ENCODE measurements around the gene LTA4H. TPM values are rescaled to one million over a fixed set of nuclear protein-coding genes. Genes with fewer than 3 reads are reported as not detected.
A peak's percentile ranks its signal among the peaks of the same experiment; 100 is the strongest.

Gene LTA4H
- polyA plus RNA-seq, 1 donor, result 66.0 TPM

DNA sequence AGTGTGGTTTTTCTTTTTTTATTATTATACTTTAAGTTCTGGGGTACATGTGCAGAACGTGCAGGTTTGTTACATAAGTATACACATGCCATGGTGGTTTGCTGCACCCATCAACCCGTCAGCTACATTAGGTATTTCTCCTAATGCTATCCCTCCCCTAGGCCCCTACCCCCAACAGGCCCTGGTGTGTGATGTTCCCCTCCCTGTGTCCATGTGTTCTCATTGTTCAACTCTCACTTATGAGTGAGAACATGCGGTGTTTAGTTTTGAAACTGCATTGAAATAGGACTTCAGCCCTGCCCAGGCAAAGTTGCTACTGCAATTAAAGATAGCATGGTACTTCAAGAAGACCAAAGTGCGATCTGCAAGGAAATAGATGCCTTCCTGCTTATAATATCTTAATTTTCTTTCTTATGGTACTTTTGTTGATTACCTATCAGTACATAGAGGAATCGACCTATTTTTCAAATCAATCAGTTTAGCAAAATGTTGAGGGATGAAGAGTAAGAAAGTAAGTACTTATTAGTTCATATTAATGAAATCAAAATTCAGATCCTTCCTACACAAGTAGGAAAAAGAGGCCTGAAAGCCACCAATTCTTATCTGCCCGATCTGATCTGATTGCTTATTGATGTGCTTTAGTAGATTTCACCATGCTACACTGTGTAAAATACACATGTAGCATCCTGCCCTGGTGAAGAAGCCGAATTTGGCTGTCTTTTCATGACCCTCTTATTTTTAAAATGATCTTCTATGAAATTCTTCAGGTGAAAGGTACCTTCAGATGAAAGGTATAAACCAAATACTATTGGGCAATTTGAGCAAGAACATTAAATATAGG, 1.6 kb downstream of the LTA4H start:
- no peak for DNase-seq

DNA sequence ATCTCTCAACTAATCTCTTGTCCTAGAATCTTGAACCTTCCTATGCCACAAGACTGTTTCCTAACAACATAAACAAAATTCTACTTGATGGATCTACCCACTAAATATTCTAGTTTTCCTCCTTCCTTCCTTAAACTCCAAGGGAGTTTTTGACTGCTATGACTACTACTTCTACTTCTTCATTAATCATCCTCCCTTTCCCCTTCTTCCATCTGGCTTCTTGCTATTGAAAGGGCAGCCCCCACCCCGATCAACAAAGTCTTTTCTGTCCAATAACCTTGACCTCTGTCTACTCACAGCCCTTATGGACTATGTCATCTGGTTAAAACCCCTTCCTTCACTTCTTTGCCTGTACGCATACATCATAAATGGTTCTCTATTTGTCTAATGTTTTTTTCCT, 5.6 kb downstream of the LTA4H start:
- DNase-seq, result no peak

DNA sequence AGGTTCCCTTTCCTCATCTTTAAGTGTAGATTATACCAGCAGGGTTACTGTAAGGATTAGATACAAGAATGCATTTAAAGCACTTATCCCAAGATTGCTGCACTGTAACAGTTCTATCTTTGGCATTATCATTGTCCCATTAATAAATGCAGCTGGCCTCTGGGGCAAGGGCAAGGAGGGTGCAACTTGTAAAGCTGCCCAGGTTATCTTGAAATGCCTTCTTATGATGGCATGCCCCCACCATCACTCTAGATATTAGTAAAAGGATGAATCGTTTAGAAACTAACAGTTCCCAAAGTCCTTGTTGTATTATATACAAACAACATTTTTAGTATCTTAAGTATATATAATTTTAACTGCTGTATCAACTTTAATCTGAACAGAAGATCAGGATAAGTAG, 6.8 kb downstream of the LTA4H start:
- no peak for DNase-seq

DNA sequence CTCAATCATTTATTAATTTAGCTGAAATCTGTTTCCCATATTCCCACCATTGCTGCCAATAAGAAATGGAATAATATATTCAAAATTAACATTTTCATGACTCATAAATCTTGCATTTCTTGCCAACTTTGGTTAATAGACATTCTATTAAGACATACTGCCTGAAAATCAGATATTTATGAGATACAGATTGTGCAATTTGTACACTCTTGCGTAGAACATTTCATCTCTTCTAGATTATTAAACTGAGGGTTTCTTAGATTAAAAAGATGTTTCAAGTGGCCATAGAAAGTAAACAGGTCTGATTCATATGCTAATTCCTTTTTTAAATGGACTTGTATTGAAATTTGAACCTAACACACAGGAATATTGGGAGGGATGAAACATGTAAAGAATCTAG, 9.1 kb downstream of the LTA4H start:
- no peak for DNase-seq

DNA sequence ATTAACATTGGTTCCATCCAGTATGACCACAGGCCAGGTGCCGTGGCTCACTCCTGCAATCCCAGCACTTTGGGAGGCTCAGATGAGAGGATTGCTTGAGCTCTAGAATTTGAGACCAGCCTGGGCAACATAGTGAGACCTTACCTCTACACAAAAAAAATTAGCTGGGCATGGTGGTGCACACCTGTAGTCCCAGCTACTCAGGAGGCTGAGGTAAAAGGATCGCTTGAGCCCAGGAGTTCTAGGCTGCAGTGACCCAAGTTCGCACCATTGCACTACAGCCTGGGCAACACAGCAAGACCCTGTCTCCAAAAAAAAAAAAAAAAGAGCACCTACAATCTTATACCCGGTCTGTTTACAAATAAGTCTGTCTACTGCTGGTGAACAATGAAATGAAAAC, 9.9 kb downstream of the LTA4H start:
- no peak for DNase-seq

DNA sequence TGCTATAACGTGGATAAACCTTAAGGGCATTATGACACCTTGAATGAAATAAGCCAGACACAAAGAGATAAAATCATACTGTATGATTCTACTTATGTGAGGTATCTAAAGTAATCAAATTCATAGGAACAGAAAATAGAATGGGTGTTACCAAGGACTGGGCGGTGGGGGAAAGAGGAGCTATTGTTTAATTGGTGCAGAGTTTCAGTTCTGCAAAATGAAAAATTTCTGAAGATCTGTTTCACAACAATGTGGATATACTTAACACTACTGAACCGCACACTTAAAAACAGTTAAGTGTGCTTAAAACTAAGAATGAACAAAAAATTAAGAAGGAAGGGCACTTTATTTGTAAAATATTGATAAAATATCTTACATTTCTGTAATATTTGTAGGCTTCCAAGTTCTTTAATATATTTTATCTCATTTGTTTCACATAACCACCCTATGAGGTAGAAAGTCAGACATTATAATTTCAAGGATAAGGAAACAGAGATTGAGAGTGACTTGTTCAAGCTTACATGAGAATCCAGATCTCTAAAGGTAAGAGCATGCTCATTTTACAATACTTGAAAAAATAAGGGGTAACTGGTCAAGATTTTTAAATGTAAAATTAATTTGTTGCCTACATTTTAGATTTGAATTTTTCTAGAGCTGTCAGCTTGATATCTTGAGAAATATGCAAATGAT, 14.9 kb downstream of the LTA4H start:
- no peak for DNase-seq

DNA sequence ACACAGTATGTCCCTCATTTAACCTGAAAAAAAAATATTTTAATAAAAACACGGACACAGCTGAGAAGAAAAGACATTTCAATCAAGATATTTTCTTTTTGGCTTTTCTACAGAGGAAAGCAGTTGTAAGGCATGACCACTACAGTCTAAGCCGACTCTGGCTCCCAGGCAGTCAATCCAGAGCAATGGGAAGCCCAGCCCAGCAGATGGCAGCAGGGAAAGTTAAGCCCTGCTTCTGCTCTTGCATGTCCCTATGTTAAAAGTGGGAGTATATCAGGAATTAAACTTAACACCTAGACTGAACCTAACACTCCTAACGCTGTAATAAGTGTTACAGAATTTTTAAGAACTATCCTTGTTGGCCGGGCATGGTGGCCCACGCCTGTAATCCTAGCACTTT, 19.7 kb downstream of the LTA4H start:
- no peak for DNase-seq

DNA sequence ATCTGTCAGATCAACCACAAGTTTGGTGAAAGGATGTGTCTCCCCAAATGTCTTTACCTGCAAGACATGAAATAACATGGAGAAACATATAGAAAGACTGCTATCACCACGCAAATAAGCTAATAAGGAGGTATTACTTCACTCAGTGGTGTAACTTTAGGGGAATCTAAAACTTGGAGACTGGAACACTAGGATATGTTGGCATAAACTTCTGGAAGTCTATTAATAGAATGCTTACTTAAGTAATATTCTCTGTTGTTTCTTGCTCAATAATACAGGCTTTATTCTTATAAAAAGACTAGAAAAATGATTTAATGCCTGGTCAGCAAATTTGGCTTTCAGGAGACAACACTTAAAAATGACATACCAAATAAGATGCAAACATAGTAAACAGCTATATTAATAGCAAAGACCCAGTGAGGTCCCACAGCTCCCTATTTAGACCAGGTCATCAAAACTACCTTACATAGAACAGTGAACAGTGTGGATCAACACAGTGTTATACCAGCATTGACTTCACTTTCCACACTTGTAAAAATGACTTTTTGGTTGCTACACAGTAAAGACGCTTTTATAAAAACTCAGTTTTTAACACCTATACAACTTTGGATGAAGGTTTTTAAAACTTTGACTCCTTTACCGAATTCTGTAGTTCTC, 20.3 kb downstream of the LTA4H start:
- no peak for DNase-seq

DNA sequence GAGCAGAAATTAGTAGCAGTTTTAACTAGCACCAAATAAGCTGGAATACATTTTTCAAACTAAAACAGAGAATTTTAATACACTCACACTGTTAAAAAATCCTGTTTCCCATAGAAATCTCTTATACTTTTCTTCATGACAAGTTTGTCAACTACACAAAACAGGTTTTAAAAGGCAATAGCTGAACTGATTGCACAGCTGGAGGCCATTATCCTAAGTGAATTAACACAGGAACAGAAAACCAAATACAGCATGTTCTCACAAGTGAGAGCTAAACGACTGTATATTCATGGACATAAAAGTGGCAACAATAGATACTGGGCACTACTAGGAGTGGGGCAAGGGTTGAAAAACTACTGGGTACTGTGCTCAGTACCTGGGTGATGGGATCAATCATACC, 27.7 kb downstream of the LTA4H start:
- DNase-seq, result no peak

DNA sequence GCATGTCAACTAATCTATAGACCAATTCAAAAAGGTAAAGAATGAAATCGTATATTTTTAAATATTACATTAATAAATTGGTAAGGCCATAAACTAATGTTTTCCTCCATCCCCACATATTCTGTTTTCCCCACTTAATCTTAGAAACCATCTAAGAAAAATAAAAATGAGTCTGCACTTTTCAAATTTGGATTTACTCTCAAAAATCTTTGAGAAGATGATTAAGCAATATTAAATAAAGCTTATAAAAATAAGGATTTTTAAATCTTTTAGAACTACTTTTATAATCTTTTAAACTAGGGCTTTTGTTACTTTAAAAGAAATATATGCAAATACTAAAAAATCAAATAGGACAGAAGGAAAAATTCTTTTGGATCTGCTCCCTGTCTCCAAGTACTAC, 28.7 kb downstream of the LTA4H start:
- DNase-seq, result no peak

DNA sequence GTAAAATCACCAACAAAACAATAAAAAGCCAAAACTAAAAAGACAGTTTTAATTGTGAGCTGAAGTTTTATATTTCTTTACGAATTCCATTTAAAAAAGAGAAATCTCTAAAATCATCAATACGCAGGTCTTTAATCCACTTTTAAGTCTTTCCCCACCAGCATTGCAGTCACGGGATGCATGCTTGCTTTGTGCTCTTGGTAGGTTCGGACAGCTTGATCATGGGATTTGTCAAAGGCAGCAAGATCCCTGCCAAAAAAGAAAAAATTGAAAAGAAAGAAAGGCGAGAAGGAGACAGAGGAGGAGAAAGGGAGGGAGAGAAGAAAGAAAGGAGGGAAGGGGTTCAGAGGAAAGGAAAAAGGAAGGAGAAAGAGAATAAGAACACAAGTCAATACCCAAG, 34.5 kb downstream of the LTA4H start:
- no peak for DNase-seq

DNA sequence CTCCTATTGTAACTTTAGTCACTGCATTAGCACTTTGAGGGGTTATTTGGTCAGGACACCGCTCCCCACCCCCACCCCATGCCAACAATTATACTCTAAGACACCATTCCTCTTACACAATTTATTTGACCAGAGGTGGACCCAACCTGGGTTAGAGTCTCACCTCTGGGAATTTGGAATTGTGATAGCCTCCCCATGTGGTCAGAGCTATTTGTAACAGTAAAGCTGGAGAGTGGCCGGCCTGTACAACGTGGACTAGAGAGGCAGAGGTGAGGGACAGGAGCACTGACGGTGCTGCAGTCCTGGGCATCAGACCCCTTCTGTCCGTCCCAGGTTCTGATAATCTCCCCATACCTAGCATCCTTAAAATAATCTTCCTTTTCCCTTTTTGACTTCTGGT, 35.9 kb downstream of the LTA4H start:
- DNase-seq, result no peak

DNA sequence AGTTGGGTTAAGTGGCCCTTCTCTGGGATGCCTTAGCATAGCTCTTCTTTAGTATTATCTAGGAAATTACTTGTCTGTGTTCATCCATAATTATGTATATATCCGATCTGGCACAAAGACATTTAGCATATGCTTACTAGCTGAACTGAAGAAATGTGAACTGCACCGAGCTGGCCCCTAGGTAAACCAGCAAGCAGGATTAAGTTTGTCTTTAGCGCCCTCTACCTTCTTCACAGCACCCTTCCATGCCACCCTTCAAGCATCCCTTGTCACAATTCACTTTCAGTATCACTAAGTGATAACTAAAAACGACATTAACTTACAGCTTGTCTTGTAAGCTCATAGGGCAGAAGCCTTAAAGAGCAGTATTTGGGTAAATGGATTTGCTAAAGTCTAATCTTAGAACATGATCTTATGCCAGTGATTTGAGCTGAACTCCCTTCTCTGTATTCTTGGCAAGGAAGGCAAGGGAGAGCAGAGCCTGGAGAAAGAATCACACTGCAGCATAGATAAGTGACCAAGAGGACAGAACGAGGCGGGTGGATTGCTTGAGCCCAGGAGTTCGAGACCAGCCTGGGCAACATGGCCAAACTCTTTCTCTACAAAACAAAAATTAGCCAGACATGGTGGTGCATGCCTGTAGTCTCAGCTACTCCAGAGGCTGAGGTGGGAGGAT, 36.6 kb downstream of the LTA4H start:
- peak; percentile 32 for DNase-seq

DNA sequence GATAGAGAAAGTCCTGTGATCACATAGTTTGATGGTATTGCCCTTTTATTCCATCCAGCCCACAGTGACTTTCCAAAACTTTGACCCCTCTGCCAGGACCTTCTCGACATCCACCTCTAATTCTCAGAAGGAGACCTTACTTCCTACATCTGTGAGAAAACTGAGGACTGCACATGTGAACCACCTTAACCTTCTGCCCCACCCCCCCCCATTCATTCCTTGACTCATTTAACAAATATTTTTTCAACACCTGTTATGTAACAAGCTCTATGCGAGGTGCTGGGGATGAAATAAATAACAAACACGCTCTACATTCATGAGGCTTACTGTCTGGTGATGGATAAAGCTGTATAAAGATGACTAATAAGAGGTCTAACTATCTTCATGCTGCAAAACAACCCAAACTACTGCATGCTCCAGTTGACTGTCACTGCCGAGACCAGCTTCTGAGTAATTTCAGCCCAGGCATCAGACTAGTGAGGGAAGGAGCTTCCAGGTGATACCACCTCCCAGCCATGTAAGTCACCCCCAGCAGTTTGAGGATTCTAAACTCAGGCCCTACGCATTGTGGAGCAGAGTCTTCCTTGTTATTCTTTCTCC, 37.4 kb downstream of the LTA4H start:
- DNase-seq, result no peak

DNA sequence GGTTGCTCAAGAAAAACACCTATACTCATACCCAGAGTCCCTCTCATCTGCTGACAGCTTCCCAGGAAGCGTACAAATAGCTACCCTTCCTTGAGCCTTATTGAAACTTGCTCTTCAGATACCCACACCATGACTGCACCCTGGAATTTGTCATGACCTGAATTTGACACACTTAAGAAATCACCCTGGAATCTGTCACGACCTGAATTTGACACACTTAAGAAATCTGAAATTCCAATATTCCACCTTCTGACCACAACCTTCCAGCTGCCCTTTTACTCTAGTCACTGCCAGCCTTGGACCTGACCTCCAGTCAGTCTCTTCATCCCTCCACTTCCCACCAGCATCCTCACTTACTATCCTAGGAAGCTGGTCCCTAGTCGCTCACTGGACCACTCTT, 38.1 kb downstream of the LTA4H start:
- no peak for DNase-seq

DNA sequence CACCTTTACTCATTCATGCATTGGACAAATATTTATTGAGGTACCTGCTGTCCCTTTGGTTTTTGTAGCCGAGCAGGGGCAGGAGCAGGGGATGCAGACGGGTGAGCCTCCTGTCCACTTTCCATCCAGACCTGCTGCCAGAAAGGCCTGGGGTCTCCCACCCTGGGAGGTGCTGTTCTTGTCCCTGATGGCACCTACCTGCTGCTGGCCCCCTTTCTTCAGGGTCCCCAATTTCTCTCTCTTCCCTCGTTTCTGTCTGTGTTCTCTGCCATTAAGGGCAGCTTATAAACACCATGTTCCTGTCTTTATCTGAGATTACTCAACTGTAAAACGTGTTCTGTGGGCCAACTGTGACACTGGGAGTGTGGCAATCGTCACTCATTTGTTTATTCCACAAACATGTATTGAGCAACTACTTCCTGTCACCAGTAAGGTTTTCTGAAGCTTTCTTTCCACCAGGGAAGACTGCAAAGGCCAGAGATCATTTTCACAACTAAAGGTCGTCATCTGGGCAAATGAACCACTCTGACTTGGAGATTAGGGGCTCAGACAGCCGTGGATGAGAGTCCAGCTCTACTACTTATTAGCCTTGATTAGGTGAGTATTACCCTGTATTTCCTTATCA, 39.2 kb downstream of the LTA4H start, which contains the start of gene HAL:
Gene HAL (minus strand): TSS at position 311 of the 625 bp plus-strand sequence. CDS start 434 bp downstream, outside the sequence.
- DNase-seq, result no peak

DNA sequence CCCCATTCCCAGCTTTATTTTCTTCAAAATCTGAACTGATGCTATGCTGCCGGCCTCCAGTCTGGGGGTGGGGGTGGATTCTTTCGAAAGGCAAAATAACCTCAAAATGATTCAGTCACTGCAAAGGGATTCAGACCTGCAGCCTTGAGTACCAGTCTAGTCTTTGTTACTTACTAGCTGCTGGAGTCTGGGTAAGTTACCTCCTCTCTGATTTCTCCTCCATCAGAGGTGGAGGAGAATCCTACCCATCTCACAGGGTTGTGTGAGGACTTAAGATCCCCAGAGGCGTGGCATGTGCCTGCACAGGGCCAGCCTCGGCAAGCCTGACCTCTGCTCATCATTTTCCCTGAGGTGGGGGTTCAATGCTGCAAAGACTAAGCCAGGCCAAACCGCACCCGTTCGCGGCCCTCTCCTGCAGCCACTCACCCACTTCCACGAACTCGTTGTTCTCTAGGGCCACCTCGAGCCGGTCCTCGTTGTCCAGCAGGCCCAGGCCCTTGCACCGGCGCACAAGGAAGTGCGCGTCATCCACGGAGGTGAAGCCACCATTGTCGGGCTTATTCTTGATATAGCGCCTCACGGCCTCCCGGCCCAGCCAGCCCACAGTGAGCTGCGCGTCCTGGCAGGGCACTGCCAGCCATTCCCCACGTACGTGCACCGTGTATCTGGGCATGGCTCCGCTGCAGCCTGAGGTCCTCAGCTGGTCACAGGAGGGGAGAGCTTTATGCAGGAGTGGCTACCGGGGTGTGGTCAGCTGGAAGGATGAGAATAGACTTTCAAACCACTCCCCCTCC, 40.0 kb downstream of the LTA4H start:
- DNase-seq, result no peak

DNA sequence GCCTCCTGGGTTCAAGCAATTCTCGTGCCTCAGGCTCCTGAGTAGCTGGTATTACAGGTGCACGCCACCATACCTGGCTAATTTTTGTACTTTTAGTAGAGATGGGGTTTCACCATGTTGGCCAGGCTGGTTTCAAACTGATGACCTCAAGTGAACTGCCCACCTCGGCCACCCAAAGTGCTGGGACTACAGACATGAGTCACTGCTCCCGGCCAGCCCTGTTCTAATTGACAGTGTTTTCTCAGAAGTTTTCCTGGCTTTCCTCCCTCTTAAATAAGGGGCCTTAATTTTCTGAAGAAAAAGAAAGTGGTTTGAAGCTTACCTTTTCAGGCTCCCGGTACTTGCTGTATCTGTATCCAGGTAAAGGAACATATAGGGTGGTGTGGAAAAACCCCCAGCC, 40.9 kb downstream of the LTA4H start:
- DNase-seq, result no peak

DNA sequence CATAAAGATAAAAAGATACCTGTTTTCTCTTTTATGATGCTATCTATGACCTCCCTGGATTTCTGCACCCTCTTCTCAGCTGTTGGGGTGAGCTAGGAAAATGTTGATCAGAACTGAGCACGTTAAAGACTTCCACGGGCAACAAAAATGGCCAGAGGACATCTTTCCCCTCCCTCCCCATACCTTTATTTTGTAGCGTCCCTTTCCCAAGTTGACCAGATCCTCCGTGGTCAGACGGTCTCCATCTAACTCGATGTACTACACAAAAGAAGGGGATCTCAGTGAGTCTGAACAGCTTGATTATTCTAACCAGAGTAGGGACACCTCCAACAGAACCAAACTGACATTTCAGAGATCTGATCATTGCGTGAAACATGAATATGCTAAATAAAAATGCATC, 41.5 kb downstream of the LTA4H start:
- no peak for DNase-seq

DNA sequence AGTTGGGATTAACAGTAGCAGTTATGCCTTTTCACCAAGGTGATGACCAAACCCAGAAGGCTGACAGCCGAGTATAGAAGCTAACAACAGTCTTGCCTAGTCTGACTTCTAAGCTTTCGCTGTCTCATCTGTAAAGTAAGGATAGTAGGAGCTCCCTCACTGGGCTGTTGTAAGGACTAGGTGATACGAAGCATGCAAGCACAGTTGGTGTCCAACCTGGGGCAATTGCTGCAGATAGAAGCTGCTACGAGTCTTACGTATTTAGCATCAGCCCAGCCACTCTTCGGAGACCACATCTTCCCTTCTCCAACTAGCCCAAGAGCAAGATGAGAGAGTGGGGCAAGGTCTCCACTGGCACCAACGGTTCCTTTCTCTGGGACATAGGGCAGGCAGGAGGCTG, 45.3 kb downstream of the LTA4H start:
- no peak for DNase-seq

DNA sequence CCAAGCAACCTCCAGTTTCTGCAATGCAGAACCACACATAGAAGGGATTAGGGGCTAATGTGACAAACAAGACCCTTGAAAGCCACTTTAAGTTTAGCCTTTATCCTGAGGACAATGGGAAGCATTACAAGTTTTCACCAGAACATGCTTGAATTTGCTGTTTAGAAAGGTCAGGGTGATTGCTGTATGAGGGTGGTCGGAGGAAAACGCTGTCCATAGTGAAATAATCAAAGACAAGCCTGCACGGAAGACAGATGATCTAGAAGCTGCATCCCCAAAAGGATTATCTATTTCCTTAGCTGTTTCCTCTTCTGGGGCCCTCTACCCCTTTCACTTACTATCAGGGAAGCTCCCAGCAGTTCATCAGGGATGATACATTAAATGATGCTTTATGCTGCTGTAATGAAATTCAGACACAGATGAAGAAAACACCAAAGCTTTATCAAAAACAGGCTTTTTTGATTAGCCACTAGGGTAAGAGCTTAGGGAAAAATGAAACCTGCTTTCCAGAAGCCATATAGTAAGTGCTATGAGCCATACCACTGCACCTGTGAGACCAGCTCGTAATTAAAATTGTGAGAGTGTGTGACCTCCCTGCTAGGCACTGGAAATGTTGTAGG, 45.8 kb downstream of the LTA4H start:
- DNase-seq, result no peak

All from hindlimb muscle (tissue), 1 donor.